ENCODE measurements around the gene AKAP12. TPM values are rescaled to one million over a fixed set of nuclear protein-coding genes. Genes with fewer than 3 reads are reported as not detected.
"Not testable (repeated sequence)": the region's sequence is repeated elsewhere in the genome, so short reads cannot be mapped to it uniquely, and the experiment has no call there.

AKAP12 gene
- total RNA-seq, 1 donor from 2014 or later: 5.0 TPM

DNA sequence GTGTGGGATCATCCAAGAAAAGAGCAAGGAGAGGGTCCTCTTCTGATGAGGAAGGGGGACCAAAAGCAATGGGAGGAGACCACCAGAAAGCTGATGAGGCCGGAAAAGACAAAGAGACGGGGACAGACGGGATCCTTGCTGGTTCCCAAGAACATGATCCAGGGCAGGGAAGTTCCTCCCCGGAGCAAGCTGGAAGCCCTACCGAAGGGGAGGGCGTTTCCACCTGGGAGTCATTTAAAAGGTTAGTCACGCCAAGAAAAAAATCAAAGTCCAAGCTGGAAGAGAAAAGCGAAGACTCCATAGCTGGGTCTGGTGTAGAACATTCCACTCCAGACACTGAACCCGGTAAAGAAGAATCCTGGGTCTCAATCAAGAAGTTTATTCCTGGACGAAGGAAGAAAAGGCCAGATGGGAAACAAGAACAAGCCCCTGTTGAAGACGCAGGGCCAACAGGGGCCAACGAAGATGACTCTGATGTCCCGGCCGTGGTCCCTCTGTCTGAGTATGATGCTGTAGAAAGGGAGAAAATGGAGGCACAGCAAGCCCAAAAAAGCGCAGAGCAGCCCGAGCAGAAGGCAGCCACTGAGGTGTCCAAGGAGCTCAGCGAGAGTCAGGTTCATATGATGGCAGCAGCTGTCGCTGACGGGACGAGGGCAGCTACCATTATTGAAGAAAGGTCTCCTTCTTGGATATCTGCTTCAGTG, 110.8 kb downstream of the AKAP12 start:
- Histone ChIP-seq H3K4me3 (ENCODE audit: low read depth, low read length) (no peak overlapping the region), H3K27me3 (ENCODE audit: control insufficient read depth, insufficient read depth, low read length) (no peaks in the 10 kb centered on the region), H3K36me3 (ENCODE audit: control insufficient read depth, insufficient read depth, low read length) (peaks cover 1% of the 10 kb centered on the region)
- no peak for TF ChIP-seq CTCF (IDR thresholded peaks at IDR 0.05; ENCODE audit: insufficient read depth, low read length, severe bottlenecking)
- FAIRE-seq (no peak), DNase-seq (ENCODE audit: low read depth) (no peak)

- FAIRE-seq (peak; percentile 47), DNase-seq (ENCODE audit: low read depth) (no peak)
- TF ChIP-seq CTCF (IDR thresholded peaks at IDR 0.05; ENCODE audit: insufficient read depth, low read length, severe bottlenecking): no peak
- Histone ChIP-seq H3K27me3 (ENCODE audit: control insufficient read depth, insufficient read depth, low read length) (no peaks in the 10 kb centered on the region), H3K4me3 (ENCODE audit: low read depth, low read length) (no peak overlapping the region), H3K36me3 (ENCODE audit: control insufficient read depth, insufficient read depth, low read length) (peaks cover 1% of the 10 kb centered on the region)
Observed at GRCh38 chr6:151351146-151351700, 111.5 kb downstream of the AKAP12 start.

GRCh38 chr6:151351731-151352130, 112.0 kb downstream of the AKAP12 start:
- no peak for DNase-seq (ENCODE audit: low read depth)
- TF ChIP-seq CTCF (IDR thresholded peaks at IDR 0.05; ENCODE audit: insufficient read depth, low read length, severe bottlenecking): no peak
- peaks cover 1% of the 10 kb centered on the region for H3K36me3 ChIP-seq (ENCODE audit: control insufficient read depth, insufficient read depth, low read length)
- no peak for FAIRE-seq
- no peaks in the 10 kb centered on the region for H3K27me3 ChIP-seq (ENCODE audit: control insufficient read depth, insufficient read depth, low read length)
- no peak overlapping the region for H3K4me3 ChIP-seq (ENCODE audit: low read depth, low read length)

DNA sequence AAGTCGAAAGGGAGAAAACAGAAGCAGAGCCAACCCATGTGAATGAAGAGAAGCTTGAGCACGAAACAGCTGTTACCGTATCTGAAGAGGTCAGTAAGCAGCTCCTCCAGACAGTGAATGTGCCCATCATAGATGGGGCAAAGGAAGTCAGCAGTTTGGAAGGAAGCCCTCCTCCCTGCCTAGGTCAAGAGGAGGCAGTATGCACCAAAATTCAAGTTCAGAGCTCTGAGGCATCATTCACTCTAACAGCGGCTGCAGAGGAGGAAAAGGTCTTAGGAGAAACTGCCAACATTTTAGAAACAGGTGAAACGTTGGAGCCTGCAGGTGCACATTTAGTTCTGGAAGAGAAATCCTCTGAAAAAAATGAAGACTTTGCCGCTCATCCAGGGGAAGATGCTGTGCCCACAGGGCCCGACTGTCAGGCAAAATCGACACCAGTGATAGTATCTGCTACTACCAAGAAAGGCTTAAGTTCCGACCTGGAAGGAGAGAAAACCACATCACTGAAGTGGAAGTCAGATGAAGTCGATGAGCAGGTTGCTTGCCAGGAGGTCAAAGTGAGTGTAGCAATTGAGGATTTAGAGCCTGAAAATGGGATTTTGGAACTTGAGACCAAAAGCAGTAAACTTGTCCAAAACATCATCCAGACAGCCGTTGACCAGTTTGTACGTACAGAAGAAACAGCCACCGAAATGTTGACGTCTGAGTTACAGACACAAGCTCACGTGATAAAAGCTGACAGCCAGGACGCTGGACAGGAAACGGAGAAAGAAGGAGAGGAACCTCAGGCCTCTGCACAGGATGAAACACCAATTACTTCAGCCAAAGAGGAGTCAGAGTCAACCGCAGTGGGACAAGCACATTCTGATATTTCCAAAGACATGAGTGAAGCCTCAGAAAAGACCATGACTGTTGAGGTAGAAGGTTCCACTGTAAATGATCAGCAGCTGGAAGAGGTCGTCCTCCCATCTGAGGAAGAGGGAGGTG, 112.9 kb downstream of the AKAP12 start:
- no peak for DNase-seq (ENCODE audit: low read depth)
- no peak for TF ChIP-seq CTCF (IDR thresholded peaks at IDR 0.05; ENCODE audit: insufficient read depth, low read length, severe bottlenecking)
- no peak for FAIRE-seq
- H3K27me3 ChIP-seq (ENCODE audit: control insufficient read depth, insufficient read depth, low read length): no peaks in the 10 kb centered on the region
- H3K4me3 ChIP-seq (ENCODE audit: low read depth, low read length): no peak overlapping the region
- H3K36me3 ChIP-seq (ENCODE audit: control insufficient read depth, insufficient read depth, low read length): peaks cover 1% of the 10 kb centered on the region

DNA sequence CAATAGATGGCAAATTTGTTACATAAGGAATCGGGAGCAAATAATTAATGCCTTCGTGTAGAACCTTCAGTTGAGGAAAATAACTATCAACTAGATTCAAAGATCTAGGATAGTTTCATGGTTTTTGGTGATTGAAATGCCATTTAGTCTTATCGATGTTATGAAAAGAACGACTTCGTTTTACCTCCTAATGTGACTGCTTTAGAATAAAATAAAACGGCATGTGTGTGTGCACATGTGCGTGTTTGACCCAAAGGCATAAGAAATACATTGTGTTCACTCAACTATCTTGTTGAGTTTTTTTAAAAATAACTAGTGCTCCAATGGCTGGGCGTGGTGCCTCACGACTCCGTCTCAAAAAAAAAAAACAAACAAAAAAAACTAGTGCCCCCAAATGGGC, 114.0 kb downstream of the AKAP12 start:
- FAIRE-seq: no peak
- Histone ChIP-seq H3K4me3 (ENCODE audit: low read depth, low read length) (no peak overlapping the region), H3K27me3 (ENCODE audit: control insufficient read depth, insufficient read depth, low read length) (no peaks in the 10 kb centered on the region), H3K36me3 (ENCODE audit: control insufficient read depth, insufficient read depth, low read length) (peaks cover 1% of the 10 kb centered on the region)
- no peak for DNase-seq (ENCODE audit: low read depth)
- no peak for TF ChIP-seq CTCF (IDR thresholded peaks at IDR 0.05; ENCODE audit: insufficient read depth, low read length, severe bottlenecking)

DNA sequence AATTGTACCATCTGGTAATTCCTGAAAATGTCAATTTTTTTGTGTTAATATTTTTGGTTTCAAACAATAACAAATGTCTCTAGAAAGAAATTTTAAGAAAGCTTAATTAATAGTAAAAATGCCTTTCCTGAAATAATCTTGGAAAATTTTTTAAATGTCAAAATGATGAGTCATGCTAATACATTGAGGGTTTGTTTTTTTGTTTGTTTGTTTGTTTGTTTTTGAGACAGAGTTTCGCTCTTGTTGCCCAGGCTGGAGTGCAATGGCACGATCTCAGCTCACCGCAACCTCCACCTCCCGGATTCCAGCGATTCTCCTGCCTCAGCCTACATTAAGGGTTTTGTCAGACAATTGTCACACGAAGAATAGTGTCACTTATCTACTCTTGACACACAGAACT, 117.2 kb downstream of the AKAP12 start:
- not testable (repeated sequence) for H3K36me3 ChIP-seq (ENCODE audit: control insufficient read depth, insufficient read depth, low read length); FAIRE-seq; DNase-seq (ENCODE audit: low read depth); H3K4me3 ChIP-seq (ENCODE audit: low read depth, low read length); H3K27me3 ChIP-seq (ENCODE audit: control insufficient read depth, insufficient read depth, low read length)
